HS-27A (cell line): ENCODE data around the gene SLC43A1.

Experiments used
- DNase-seq: peaks from one replicate; pipeline ENCODE4 v3.0.0-alpha.2; 2012; ENCODE audit warnings: low read depth, missing footprints

The SLC43A1 gene

DNA sequence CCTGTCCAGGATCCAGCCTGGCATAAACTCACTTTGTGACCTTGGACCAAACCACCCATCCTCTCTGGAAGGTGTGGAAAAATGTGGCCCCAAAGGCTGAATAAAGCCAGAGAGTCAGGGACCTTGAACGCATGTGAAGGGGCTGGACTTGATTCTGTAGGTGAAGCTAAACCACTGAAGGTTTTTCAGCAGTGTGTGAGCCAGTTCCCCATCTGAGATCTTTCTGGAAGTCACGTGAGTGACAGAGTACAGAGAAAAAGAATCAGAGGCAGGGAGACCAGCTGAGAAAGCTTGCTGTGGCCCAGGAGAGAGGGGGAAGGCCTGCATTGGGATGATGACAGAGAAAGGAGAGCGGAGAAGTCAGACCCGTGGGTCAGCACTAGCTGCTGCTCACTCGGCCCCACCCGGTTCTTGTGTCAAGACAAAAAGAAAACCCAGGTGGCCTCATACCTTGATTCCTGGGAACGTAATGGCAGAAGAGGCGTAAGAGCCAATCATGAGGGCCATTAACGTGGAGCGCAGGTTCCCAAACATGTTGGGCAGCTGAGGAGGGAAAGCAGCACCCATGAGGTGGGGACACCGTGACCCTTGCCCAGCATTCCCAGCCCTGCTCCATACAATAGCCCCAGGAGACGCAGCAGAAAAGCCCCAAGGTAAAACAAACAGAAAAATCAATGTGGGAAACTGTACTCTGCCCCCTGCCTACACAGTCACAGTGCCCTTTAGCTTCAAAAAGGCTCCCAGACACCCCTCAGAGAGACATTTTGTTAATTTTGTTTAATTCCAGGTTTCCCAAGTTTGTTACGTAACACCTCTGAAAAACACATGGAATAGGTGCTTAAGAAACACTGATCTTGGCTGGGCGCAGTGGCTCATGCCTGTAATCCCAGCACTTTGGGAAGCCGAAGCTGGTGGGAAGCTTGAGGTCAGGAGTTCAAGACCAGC lies 17.9 kb downstream of the SLC43A1 start:
- no peak for DNase-seq

DNA sequence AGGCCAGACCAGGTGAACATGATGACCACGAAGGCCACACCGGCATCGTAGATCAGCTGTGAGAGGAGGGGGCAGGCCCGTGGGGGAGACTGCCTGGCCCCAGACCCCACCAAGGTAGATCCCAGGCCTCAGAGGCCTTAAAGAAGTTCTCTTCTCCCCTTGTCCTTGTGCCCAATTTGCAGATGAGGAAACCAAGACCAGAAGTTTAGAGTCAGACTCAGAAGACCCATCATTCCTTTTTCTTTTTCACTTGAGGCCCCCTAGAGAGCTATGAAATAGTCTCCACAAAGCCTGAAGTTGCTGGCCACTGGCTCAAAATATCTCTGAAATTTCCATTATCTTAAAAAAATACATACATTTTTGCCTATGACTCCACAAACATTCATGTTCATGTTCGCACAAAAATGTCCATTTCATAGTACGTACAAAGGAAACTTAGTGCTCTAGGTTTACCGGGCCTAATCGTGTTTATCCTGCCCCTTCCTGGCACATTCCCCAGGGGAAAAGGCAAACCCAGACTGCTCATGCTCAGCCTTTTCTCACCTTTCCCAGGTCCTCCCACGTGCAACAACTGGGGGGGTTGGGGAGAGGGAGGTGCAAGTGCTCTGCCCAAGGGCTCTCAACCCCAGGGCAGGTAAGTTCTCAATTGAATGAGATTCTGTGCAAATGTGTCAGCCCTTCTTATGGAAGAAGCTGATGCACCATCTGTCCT lies 19.2 kb downstream of the SLC43A1 start:
- DNase-seq = no peak

DNA sequence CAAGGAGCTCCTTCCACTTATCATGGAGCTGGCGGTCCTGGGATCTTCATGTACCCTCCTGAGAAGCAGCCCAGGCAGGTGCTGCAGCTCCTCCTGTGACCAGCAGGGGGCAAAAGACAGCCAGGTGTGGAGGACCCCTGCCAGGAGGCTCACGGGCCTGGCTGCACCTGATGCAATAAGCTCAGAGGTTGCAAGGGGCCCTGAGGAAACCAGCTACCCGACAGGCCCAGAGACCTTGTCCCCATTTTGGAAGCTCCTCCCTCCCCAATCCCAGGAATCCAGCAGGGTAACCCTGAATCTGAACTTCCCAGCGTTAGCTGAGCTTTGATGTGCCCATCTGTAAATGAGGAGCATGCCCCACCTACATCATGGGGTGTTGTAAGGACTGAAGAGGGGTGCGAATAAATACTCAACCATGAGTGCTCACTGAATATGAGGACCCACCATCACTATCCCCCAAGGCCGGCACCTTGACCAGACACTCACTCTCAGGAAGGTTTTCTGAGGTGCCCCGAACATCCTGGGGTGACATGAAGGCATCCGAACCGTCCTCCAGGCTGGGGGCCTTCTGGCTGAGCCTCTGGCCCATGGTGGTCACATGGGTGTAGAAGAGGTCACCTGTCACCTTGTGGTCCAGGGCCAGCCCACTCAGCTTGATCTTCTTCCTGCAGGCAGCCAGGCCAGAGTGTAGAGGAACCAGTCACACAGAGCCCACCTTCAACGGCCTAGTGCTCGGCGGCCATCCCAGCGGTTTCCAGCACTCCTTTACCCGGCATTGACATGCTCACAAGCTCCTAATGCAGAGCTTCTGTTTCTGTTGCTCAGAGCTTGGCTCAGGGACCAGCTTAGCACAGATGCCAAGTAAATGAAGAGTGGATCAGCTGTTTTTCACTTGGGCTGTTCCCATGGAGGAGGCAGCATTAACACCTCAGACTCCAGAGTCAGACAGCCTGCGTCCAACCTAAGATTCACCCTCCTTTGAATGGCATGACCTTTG lies 21.7 kb downstream of the SLC43A1 start:
- no peak for DNase-seq

DNA sequence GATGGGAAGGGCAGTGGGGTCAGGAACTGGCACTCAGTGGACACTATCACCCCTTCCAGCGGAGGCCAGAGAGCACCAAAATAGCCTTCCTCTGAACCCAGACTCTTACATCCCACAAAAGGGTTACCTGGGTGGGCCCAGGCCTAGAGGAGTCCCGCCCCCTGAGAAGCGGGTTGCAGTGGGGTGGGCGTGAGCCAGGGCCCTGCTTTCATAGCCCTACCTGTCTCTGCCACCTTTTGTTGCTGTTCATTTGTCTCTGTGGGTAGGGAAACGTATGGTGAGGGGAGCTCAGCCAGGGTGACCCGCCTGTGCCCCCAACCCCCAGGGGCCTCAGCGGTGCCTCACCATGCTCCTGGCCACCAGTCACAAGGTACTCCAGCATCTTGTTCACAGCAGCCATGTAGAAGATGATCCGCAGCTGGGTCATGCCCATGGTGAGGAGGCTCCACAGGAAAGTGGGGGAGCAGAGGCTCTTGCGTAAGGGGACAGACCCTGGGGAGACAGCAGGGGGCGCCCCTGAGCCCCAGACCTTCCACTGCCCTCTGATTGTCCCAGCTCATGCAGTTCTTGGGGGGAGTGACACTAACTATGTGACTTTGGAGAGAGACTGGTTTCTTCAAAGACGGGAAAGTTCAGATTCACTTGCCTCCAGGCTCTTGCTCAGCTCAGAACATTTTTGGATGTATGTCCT lies 24.0 kb downstream of the SLC43A1 start:
- DNase-seq = no peak

DNA sequence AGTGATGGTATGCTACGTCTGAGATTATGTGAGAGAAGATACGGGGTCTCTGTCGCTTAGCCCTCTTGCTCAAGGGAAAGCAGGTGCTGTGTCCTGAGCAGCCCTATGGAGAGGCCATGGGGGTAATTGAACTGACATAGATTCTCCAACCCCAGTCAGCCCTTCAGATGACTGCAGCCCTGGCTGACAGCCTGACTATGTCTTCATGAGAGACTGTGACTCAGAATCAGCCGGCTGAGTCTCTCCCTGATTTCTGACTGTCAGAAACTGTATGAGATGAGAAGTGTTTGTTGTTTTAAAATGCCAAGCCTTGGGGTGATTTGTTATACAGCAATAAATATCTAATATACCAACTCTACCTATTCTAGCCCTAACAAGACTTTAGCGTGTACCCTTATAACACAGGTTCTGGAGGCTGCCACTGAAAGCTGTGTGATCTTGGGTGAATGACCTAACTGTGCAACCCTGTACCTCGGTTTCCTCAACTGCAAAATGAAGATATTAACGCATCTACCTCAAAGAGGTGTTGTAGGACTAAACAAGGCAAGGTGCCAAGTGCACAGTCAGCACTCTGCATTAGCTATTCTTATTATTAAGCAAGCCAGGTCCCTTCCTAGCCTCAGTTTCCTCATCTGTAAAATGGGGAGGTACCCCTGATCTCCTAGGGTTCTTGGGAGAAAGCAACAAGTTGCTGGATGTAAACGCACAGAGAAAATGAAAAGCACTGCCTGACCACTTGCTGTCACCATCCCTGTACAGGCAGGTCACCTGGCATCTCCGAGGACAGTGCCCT lies 24.9 kb downstream of the SLC43A1 start:
- no peak for DNase-seq

DNA sequence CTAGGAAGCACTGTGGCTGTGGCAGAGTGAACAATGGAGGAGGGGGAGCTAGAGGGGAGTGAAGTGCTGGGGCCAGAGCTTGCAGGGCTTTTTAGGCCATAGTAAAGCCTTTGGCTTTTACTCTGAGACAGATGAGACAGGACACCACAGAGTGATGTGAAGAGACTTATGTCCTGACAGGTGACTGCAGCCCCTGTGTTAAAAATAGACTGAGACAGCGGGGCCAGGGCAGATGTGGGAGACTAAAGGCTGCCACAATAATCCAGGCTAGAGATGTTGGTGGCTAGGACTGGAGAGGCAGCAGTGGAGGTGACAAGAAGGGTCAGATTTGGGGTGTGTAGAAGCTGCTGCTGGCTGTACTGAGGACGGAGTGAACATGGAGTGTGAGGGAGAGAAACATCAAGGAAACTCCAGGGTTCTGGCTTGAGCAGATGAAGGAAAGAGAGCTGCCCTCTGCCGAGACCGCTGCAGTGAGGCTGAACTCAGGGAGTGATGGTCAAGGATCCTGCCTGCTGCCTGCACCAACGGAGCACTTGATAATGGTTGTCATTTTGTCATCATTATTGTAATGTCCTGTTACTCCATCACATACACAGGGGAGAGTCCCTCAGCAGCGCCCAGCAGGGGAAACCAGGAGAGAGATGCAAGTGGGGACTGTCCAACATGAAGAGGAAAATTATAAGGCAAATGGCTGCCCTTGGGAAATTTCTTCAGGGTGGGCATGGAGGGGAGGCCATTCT lies 27.4 kb downstream of the SLC43A1 start:
- DNase-seq = no peak

DNA sequence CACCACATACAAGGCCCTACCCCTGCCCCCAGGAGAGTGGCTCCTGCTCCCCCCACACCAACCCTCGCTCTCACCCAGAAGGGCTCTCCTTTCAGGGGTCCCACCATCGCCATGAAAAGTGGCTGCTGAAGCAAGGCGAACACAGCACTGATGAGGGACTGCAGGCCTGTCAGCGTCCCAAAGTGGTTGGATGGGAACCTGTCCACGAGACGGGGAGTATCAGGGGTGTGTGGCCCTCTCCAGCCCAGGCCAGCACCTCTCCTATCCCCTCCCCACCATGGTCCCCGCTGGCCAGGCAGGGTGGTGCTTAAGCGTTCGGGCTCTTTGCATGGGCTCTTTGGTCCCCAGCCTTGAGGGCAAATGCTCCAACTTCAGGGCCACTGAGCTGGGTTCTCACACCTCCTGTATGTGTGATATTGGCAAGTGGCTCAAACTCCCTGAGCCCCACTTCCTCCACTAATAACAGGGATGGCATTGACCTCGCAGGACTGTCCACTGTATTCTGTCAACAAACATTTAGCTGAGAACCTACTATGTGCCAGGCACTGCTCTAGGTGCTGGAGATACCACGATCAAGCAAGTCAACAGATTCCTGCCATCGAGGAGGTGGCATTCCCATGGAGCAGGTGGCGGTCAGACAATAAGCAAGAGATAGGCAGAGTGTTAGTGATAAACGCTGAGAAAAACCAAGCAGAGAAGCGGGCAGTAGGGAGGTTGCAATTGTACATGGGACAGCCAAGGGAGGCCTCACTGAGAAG lies 28.3 kb downstream of the SLC43A1 start:
- DNase-seq = no peak

DNA sequence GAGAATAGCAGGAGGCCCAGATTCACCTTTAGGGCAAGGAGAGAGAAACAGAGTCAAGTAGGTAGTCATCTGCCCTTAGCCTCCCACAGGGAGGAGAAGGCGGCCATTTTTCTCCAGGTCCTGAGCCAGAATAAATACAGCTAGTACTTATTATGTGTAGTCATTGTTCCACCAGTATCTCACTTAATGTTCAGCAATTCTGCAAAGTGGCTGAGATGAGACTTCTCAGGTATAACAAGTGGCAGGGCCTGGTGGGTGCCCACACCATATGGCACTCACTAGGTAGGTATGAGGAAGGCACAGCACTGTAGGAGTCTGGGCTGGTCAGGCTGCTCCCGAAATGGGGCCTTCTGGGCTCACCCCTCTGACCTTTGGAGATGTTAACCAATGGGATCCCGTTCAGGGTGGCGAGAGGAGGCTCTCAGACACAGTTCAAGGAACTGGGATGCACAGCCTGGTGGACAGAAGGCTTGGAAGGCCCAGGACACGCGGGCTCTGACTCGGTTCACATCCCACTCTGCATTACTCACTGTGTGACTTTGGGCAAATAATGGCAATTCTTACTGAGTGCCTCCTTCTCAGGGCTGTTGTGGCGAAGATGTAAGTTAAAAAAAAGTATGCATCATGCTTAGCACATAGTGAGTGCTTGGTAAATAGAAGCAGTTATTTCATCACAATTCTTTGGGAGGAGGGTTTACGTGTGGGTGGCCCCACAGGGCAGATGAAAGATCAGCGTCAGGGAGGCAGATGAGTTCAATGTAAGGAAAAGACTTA lies 30.1 kb downstream of the SLC43A1 start:
- no peak for DNase-seq

DNA sequence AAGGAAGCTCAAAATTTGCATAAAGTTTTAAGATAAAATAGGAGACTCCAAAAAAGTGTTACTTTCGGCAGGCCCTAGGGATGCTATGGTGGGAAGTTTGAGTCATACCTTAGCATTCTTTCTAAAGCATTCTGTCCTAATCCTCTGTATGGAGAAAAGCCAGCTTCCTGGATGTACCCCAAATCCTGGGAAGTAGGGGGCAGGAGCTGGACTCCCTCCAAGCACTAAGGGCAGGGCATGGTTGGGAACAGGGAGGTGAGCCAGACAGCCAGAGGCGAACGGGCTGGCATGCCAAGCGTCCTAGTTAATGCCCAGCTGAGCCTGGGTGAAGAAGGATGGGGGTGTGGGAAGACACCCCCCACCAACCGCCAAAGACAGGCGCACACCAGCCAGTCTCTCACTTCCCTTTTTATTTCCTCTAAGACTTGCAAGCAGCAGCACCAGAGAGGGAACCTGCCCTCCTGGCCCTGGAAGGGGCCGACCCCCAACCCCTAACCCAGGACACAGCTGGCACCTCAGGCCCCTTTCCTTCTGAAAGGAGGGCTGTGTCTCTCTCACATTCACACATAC lies 31.3 kb downstream of the SLC43A1 start:
- no peak for DNase-seq

DNA sequence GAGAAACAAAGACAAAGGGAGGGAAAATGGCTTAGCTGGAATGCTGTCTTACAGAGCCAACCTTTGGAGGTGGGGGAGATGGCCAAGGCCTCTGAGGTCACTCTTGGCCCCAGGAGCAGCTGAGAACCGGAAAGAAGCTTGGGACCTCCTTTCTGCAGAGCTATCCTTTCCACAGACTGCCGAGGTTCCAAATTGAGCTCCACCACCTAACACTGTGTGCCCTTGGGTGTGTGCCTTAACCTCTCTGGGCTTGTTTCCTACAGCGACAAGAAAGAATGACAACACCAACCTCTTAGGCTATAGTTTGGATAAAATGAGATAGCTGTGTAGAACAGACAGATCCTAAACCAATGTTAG lies 32.0 kb downstream of the SLC43A1 start:
- no peak for DNase-seq

DNA sequence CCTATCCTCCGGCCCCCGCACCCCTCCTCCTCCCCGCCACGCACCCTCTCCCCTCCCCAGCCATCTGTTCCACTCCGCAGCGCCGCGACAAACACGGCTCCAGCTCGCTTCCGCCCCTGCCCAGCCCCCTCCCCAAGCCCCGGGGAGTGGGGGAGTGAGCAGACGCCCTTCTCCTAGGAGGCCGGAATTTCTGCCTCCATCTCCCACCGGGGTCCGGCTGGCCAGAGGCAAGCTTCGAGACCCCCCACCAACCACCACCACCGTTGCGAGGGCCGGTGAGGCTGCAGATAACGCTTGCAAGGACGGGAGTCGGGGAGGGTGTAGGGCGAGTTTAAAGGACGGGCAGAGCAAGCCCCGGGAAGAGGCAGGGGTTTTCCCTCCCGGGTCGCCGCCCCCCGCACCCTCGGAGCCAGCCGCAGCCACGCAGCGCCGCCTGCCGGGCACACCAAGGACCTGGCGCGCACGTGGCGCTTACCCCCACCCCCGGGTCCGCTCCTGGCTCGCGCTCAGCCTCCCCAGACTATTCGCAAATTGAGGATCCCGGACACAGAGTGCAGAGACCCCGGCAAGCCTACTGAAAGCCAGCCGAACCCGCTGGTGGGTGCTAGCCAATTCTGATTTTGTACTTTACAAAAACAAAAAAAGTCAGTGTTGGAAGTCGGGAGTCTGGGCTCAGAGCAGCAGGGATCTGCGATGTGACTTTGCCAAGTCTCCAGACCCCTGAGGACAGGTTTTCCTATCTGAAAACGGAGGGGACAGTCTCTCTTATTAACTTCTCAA lies 32.5 kb downstream of the SLC43A1 start:
- DNase-seq = no peak

DNA sequence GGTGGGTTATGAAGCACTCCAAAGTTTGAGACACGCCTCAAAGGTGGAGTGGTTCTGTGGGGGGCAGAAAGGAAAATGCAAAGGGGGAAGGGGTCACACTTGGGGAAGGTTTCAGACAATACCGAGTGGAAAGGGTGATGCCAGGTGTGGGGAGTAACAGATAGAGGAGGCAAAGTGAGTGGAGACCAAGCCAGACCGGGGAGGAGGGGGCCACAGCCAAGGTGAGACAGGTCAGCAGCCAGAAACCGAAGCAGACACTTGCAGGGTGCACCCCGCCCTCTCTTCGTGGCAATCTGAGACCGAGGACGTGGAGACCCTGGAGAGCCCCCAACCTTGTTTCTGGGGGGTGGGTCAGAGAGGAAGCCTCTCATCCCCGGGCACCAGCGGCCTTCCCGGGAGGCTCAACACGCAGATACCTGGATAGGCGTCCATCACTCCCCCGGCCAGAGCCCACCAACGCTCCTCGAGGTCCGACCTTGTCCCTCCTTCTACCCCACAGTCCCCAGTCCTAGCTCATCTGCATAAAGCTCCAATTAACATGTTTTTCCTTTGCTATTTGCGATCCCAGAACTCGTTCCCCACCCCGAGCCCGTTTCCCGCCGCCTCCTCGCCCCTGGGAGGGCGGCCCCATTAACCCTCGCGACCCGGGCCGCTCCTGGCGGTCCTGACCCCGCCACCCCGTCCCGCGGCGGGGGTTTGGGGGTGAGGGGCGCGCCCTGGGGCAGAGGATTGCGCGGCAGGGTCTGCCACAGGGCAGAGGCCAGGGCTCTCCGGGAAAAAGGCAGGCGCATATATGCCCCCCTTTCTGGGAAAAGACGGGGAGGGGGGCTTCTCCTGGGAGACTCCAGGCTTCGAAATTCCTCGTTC lies 33.4 kb downstream of the SLC43A1 start:
- no peak for DNase-seq

DNA sequence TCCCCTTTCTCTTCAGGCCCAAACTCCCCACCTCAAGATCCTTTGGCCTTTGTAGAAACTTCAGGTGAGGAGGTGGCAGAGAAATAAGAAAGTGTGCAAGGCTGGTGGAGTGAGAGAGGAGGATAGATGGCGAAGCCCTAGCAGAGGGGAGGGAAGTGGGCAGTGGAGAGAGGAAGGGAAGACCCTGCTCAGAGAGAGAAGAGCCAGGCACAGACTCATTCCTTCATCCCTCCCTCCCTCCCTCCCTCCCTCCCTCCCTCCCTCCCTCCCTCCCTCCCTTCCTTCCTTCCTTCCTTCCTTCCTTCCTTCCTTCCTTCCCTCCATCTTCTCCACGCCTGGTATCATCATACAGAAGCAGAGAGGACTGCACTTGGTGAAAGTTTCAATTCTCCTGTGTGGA lies 34.2 kb downstream of the SLC43A1 start:
- DNase-seq = no peak

DNA sequence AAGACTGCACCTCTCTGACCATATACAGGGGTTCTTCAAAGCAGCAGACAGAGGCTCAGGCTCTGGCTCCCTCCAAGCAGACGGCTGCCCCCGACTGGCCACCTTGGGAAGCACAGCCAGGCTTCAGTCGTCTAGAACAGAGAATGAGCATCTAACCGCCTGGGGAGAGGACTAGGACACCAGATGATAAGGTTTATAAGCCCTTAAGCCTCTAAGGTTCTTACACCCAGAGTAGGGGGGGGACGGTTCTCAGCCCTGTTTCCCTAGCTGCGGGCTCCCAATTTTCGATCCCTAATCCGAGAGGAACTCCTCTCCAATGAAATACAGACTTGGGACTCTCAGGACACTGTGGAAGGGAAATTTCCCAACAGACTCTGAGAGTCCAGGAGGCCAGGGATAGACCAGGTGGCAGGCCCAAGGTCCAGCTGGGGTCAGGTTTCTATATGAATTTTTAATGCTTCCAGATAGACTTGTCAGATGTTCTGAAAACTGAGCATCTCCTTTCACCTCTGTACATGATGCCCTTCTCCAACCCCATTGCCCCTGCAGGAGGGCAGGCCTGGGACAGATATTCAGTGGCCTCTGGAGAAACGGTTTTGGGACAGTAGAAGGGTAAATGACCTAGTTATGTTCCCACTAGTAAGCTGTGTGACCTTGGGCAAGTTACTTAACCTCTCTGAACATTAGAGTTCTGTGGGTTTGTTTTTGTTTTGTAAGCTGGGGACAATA lies 34.9 kb downstream of the SLC43A1 start:
- DNase-seq = no peak

DNA sequence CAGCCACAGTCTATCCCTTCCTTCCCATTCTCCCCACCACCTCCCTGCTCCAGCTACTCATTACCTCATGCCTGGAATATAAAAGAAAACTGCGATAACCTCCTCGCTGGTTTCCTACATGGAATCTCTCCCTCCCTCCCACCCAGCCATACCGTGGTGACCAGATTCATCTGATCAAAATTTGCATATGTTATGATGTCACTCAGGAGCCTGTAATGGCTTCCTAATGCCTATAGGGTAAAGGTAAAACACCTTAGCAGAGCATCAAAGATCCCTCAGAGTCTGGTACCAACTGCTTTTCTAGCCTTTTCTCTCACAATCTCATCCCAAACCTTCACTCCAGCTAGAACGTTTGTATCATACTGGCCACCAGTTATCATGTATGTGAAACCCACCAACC lies 35.6 kb downstream of the SLC43A1 start:
- no peak for DNase-seq
